Loucy (cell line): Measurements from ENCODE around the gene SLC29A3.
A peak's percentile ranks its signal among the peaks of the same experiment; 100 is the strongest.

Experiments
- H2AFZ ChIP-seq: fragments of 200-600 bp; sonication (generic); 2 replicates; pipeline ENCODE4 v1.6.0; 2016; ENCODE audit warnings: antibody characterized with exemption, mild to moderate bottlenecking, low read length, moderate library complexity
- H3F3A ChIP-seq: fragments of 200-600 bp; 2 replicates; pipeline ENCODE4 v1.6.0; 2016; ENCODE audit warnings: antibody characterized with exemption, low read depth, mild to moderate bottlenecking
- H3K27me3 ChIP-seq: fragments of 200-600 bp; sonication (generic); 2 replicates; pipeline ENCODE4 v1.6.1; 2014; ENCODE audit warnings: low read length, mild to moderate bottlenecking; ENCODE audit not compliant: insufficient read depth, poor library complexity, severe bottlenecking
- H3K36me3 ChIP-seq: fragments of 200-600 bp; sonication (generic); 2 replicates; pipeline ENCODE4 v1.6.1; 2016; ENCODE audit warnings: low read length; ENCODE audit not compliant: insufficient read depth
- H3K4me1 ChIP-seq: fragments of 200-600 bp; sonication (generic); 2 replicates; pipeline ENCODE4 v1.5.1; 2014; ENCODE audit warnings: low read length, mild to moderate bottlenecking; ENCODE audit not compliant: insufficient read depth, poor library complexity, severe bottlenecking
- H3K4me2 ChIP-seq: fragments of 200-600 bp; sonication (generic); 2 replicates; pipeline ENCODE4 v1.6.0; 2014; ENCODE audit warnings: antibody characterized with exemption, low read length, low read depth, mild to moderate bottlenecking; ENCODE audit not compliant: poor library complexity, severe bottlenecking
- H3K4me3 ChIP-seq: fragments of 200-600 bp; sonication (generic); 2 replicates; pipeline ENCODE4 v1.5.1; 2014; ENCODE audit warnings: low read length, mild to moderate bottlenecking, mixed read lengths; ENCODE audit not compliant: poor library complexity, severe bottlenecking
- H3K79me2 ChIP-seq: fragments of 200-600 bp; sonication (generic); 2 replicates; pipeline ENCODE4 v1.6.1; 2014; ENCODE audit warnings: low read length; ENCODE audit not compliant: insufficient read depth
- H3K9ac ChIP-seq: fragments of 200-600 bp; sonication (generic); 2 replicates; pipeline ENCODE4 v1.6.0; 2014; ENCODE audit warnings: mild to moderate bottlenecking, low read depth, low read length, moderate library complexity; ENCODE audit not compliant: poor library complexity, severe bottlenecking
- H3K9me2 ChIP-seq: fragments of 200-600 bp; sonication (generic); replicated peaks from 2 replicates; pipeline ENCODE4 v1.6.1; 2016; ENCODE audit warnings: low read depth, low read length, mixed read lengths
- H3K9me3 ChIP-seq: fragments of 200-600 bp; sonication (generic); 2 replicates; pipeline ENCODE4 v1.6.1; 2014; ENCODE audit warnings: mild to moderate bottlenecking, antibody characterized with exemption, low read length, low read depth; ENCODE audit not compliant: insufficient read depth
- H4K20me1 ChIP-seq: fragments of 200-600 bp; sonication (generic); 2 replicates; pipeline ENCODE4 v1.6.0; 2014; ENCODE audit warnings: antibody characterized with exemption, low read length, mild to moderate bottlenecking; ENCODE audit not compliant: insufficient read depth, poor library complexity, severe bottlenecking
- CTCF ChIP-seq: fragments of 200-600 bp; sonication (generic); conservative IDR thresholded peaks from 2 replicates; pipeline ENCODE4 v1.5.1; 2014; ENCODE audit warnings: mild to moderate bottlenecking, antibody characterized with exemption, low read length
- EZH2phosphoT487 ChIP-seq: fragments of 200-600 bp; IDR thresholded peaks from 2 replicates; pipeline ENCODE4 v1.6.1; 2018; ENCODE audit warnings: antibody characterized with exemption, mild to moderate bottlenecking, moderate library complexity, borderline replicate concordance

Gene SLC29A3

GRCh38 chr10:71333129-71333887 lies 14.2 kb downstream of the SLC29A3 start:
- Histone ChIP-seq H3K4me2 (no peak overlapping the region), H3K27me3 (no peaks in the 10 kb centered on the region), H3F3A (no peaks in the 10 kb centered on the region), H2AFZ (no peak overlapping the region), H3K4me3 (no peak overlapping the region), H3K9me3 (no peaks in the 10 kb centered on the region), H3K36me3 (peaks cover 15% of the 10 kb centered on the region; the same call in 1 of the 2 replicates), H3K9me2 (no peaks in the 10 kb centered on the region), H4K20me1 (no peaks in the 10 kb centered on the region), H3K79me2 (no peaks in the 10 kb centered on the region; the same call in 1 of the 2 replicates), H3K9ac (peak overlapping the region; percentile 16), H3K4me1 (peaks cover 3% of the 10 kb centered on the region)
- no peak for TF ChIP-seq CTCF
- no peak for TF ChIP-seq EZH2phosphoT487

- Histone ChIP-seq H3K9me2 (no peaks in the 10 kb centered on the region), H3K9ac (no peak overlapping the region), H3K4me3 (no peak overlapping the region), H3K36me3 (peaks cover 22% of the 10 kb centered on the region; the same call in 1 of the 2 replicates), H3K79me2 (no peaks in the 10 kb centered on the region; the same call in 1 of the 2 replicates), H3K9me3 (no peaks in the 10 kb centered on the region), H3K4me1 (peaks cover 3% of the 10 kb centered on the region), H2AFZ (no peak overlapping the region), H3F3A (no peaks in the 10 kb centered on the region), H4K20me1 (no peaks in the 10 kb centered on the region), H3K4me2 (no peak overlapping the region), H3K27me3 (no peaks in the 10 kb centered on the region)
- TF ChIP-seq EZH2phosphoT487 (no peak), CTCF (no peak)
These were observed 15.2 kb downstream of the SLC29A3 start for GRCh38 chr10:71334221-71334791.

GRCh38 chr10:71335173-71335708 lies 16.2 kb downstream of the SLC29A3 start:
- Histone ChIP-seq H3K27me3 (no peaks in the 10 kb centered on the region), H3K9ac (no peak overlapping the region), H3K4me1 (peaks cover 3% of the 10 kb centered on the region), H3K9me3 (no peaks in the 10 kb centered on the region), H2AFZ (no peak overlapping the region), H3K4me2 (no peak overlapping the region), H3K4me3 (no peak overlapping the region), H3F3A (no peaks in the 10 kb centered on the region), H3K79me2 (no peaks in the 10 kb centered on the region; the same call in 1 of the 2 replicates), H4K20me1 (no peaks in the 10 kb centered on the region), H3K36me3 (peaks cover 24% of the 10 kb centered on the region; the same call in 1 of the 2 replicates), H3K9me2 (no peaks in the 10 kb centered on the region)
- TF ChIP-seq EZH2phosphoT487 = no peak
- TF ChIP-seq CTCF = no peak
